ENCODE measurements around the gene NUDCD3. TPM values are rescaled to one million over a fixed set of nuclear protein-coding genes. Genes with fewer than 3 reads are reported as not detected.
A peak's percentile ranks its signal among the peaks of the same experiment; 100 is the strongest.

The NUDCD3 gene
- total and polyA plus RNA-seq, 7 donors = 34.6 to 140 (median 97.7) TPM

DNA sequence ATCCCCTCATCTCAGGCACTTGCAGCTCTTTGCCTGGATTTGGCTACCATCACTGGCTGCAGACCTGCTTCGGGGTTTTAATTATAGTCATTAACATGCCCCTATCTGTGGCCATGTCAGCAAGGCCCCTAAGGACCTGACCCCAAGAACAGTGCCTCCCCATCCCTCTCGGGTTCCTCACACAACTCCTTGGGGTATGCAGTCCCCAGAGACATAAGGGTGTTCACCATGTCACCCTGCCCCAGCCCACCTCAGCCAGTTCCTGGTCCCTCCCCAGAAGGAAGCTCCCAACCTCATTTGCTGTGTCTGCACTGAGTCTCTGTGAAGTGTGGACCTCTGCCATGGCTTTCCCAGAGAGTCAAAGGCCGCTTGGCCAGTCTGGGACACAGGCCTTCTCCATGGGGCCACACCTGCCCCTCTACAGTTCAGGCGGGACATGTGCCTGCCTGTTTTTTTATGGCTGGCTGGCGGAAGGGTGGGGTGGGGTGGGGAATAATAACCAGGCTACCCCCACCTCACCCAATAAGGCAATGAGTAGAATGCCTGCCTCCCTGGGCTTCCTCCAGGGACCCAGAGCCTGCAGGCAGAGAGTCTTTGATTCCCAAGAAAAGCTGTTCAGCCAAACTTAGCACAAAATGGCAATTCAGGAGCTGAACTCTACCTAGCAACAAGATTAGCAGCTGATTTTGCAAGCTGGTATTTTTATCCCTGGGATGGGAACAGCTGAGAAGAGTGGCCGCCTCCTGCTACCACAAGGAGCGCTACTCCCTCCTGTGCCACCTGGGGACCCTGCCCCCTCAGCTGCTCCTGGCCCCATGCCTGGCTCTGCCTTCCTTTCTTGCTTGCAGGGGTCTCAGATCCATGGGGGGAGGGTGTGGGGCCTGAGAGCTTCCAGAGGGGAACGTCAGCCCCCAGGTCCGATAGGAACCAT, 141.3 kb downstream of the NUDCD3 start:
- ATAC-seq (peak; percentile 61 to 71 (median 68)), DNase-seq (no peak)
- Histone ChIP-seq H3K36me3 (ENCODE audit: insufficient read depth in 1 of 2, low read depth in 1 of 2) (no peaks in the 10 kb centered on the region), H3K27ac (no peak overlapping the region), H3K4me3 (no peak overlapping the region), H3K9me3 (no peaks in the 10 kb centered on the region), H3K4me1 (peaks cover 12% of the 10 kb centered on the region), H3K27me3 (ENCODE audit: insufficient read depth in 3 of 3, low read length in 2 of 3) (no peaks in the 10 kb centered on the region)
- intact Hi-C loops (cut with DNase I) = loop anchor here in 1 of 2 donors (10.0 kb wide), 1 partner anchor 196 kb away; the partner anchor contains the start of gene NPC1L1
- TF ChIP-seq, protein P1, sequence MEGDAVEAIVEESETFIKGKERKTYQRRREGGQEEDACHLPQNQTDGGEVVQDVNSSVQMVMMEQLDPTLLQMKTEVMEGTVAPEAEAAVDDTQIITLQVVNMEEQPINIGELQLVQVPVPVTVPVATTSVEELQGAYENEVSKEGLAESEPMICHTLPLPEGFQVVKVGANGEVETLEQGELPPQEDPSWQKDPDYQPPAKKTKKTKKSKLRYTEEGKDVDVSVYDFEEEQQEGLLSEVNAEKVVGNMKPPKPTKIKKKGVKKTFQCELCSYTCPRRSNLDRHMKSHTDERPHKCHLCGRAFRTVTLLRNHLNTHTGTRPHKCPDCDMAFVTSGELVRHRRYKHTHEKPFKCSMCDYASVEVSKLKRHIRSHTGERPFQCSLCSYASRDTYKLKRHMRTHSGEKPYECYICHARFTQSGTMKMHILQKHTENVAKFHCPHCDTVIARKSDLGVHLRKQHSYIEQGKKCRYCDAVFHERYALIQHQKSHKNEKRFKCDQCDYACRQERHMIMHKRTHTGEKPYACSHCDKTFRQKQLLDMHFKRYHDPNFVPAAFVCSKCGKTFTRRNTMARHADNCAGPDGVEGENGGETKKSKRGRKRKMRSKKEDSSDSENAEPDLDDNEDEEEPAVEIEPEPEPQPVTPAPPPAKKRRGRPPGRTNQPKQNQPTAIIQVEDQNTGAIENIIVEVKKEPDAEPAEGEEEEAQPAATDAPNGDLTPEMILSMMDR (IDR thresholded peaks at IDR 0.05) = no peak
- 60 to 78% (median 74%) methylated on average over 9 of the region's 9 CpGs for WGBS, 3 donors

DNA sequence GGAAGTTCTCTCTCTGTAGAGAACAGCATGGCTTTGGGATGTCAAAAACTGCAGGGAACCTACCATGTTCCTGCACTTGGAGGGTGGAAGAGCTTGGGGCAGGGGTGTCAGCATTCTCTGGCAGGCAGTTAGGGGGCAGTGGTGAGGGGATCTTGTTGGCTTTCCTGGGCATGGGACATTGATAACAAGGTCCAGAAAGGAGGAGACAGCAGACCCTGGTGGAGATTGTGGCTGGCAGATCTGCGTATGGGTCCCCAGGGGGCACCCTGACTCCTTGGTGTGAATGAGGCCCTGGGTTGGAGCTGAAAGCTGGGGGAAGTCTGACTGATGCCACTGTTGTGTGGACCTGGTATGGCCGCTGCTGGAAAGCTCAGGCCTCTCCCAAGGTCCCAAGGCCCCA, 142.2 kb downstream of the NUDCD3 start:
- 89 to 98% (median 92%) methylated on average over 2 of the region's 2 CpGs for WGBS, 3 donors
- ATAC-seq = peak in 2 of 4 donors; percentile 46 to 51
- no peaks in the 10 kb centered on the region for H3K9me3 ChIP-seq
- H3K4me3 ChIP-seq = no peak overlapping the region
- H3K27ac ChIP-seq = no peak overlapping the region
- intact Hi-C loops (cut with DNase I) = loop anchor here in 1 of 2 donors (10.0 kb wide), 1 partner anchor 197 kb away; the partner anchor contains the start of gene NPC1L1
- H3K27me3 ChIP-seq (ENCODE audit: insufficient read depth in 3 of 3, low read length in 2 of 3) = no peaks in the 10 kb centered on the region
- TF ChIP-seq, protein P1 (IDR thresholded peaks at IDR 0.05) = peak; percentile 7
- peaks cover 12% of the 10 kb centered on the region for H3K4me1 ChIP-seq
- H3K36me3 ChIP-seq (ENCODE audit: insufficient read depth in 1 of 2, low read depth in 1 of 2) = no peaks in the 10 kb centered on the region
- no peak for DNase-seq

DNA sequence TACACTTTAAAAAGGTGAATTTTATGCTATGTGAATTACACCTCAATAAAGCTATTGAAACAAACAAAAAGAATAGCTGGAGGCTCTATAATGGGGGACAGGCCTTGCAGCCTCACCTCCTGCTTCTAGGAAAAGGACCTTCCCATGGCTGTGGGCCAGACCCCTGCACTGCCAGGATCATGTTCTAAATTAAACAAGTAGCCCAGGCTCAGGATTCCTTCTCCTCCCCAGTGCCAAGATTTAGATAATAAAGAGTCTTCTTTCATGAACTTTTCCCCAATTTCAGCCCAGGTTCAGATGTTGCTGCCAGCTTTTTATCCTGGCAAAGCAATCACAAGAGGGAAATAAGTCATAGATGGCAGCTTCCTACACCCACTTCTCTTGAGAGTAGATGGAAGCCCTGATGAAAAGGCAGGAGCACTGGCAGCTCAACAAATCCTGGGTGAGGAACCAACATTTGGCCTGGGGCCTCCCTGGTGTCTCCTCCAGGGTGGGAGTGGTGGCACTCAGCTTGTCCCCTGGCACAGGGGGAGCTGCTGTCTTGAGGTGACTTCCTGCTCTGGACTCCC, 142.8 kb downstream of the NUDCD3 start:
- intact Hi-C loops (cut with DNase I) = loop anchor here in 1 of 2 donors (10.0 kb wide), 1 partner anchor 197 kb away; the partner anchor contains the start of gene NPC1L1
- ATAC-seq (peak in 3 of 4 donors; percentile 6 to 63 (median 47)), DNase-seq (no peak)
- no peak overlapping the region for H3K4me3 ChIP-seq
- no peaks in the 10 kb centered on the region for H3K9me3 ChIP-seq
- H3K4me1 ChIP-seq = peaks cover 12% of the 10 kb centered on the region
- H3K27me3 ChIP-seq (ENCODE audit: insufficient read depth in 3 of 3, low read length in 2 of 3) = no peaks in the 10 kb centered on the region
- H3K36me3 ChIP-seq (ENCODE audit: insufficient read depth in 1 of 2, low read depth in 1 of 2) = no peaks in the 10 kb centered on the region
- no peak overlapping the region for H3K27ac ChIP-seq
- TF ChIP-seq, protein P1 (IDR thresholded peaks at IDR 0.05) = no peak

DNA sequence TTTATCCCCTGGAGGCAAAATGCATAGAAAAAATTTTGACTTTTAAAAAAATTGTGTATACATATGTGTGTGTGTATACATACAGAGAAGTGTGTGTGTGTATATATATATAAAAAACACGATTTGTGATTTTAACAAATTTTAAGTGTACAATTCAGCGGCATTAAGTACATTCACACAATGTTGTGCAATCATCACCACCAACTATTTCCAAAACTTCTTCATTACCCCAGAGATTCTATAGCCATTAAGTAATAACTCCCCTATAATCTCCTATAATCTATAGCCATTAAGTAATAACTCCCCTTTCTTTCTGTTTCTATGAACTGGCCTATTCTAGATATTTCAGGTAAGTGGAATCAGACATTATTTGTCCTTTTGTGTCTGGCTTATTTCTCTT, 144.4 kb downstream of the NUDCD3 start:
- Histone ChIP-seq H3K4me3 (no peak overlapping the region), H3K9me3 (no peaks in the 10 kb centered on the region), H3K27me3 (ENCODE audit: insufficient read depth in 3 of 3, low read length in 2 of 3) (no peaks in the 10 kb centered on the region), H3K27ac (no peak overlapping the region), H3K36me3 (ENCODE audit: insufficient read depth in 1 of 2, low read depth in 1 of 2) (no peaks in the 10 kb centered on the region), H3K4me1 (peaks cover 12% of the 10 kb centered on the region)
- ATAC-seq (no peak), DNase-seq (no peak)
- 88 to 100% (median 94%) methylated on average over 2 of the region's 2 CpGs for WGBS, 3 donors
- intact Hi-C loops (cut with DNase I) = loop anchor here in 1 of 2 donors (10.0 kb wide), 1 partner anchor 199 kb away; the partner anchor contains the start of gene NPC1L1
- TF ChIP-seq, protein P1 (IDR thresholded peaks at IDR 0.05) = no peak

Measured in psoas muscle (tissue), 8 donors.